ENCODE measurements around the gene CFB. TPM values are rescaled to one million over a fixed set of nuclear protein-coding genes. Genes with fewer than 3 reads are reported as not detected.

CFB gene
- total and polyA plus RNA-seq, 2 of the 13 experiments (the other 11 are each of a cell fraction or from before 2014, with no cell fraction given): 171 to 513 TPM

- 0 out of 2 replicates have a peak, but pooled peaks have one; percentile 4 for TF ChIP-seq PATZ1 (CRISPR knock-in tag; IDR thresholded peaks at IDR 0.05)
- TF ChIP-seq POLR2G (IDR thresholded peaks at IDR 0.05; ENCODE audit: low read depth, low read length): peak; percentile 10; the same call in 1 of the 2 replicates
- no peak for TF ChIP-seq ZNF768 (CRISPR knock-in tag; IDR thresholded peaks at IDR 0.05)
- no peak for TF ChIP-seq ZNF569 (CRISPR knock-in tag; IDR thresholded peaks at IDR 0.05; ENCODE audit: borderline replicate concordance)
- peak; percentile 60; the same call in 1 of the 2 replicates for TF ChIP-seq HOXA9 (CRISPR knock-in tag; IDR thresholded peaks at IDR 0.05; ENCODE audit: borderline replicate concordance)
- no peak for TF ChIP-seq ZFYVE20 (CRISPR knock-in tag; IDR thresholded peaks at IDR 0.05; ENCODE audit: borderline replicate concordance, low read depth)
- TF ChIP-seq ZNF225 (CRISPR knock-in tag; IDR thresholded peaks at IDR 0.05): 0 out of 2 replicates have a peak, but pooled peaks have one; percentile 22
- no peak for TF ChIP-seq SMAD3 (CRISPR knock-in tag; IDR thresholded peaks at IDR 0.05)
- TF ChIP-seq HOXA7 (CRISPR knock-in tag; IDR thresholded peaks at IDR 0.05): 0 out of 2 replicates have a peak, but pooled peaks have one; percentile 23
- TF ChIP-seq AGO1 (IDR thresholded peaks at IDR 0.05; ENCODE audit: low read depth, low read length, poor library complexity, severe bottlenecking): peak; percentile 27
- TF ChIP-seq NFIC (IDR thresholded peaks at IDR 0.05; ENCODE audit: low read length): 0 out of 2 replicates have a peak, but pooled peaks have one; percentile 19
- no peak for TF ChIP-seq ZNF318 (CRISPR knock-in tag; IDR thresholded peaks at IDR 0.05)
- TF ChIP-seq FOSL1 (CRISPR knock-in tag; IDR thresholded peaks at IDR 0.05; ENCODE audit: borderline replicate concordance): no peak
- 0 out of 2 replicates have a peak, but pooled peaks have one; percentile 11 for TF ChIP-seq NFYB (CRISPR knock-in tag; IDR thresholded peaks at IDR 0.05)
- TF ChIP-seq ZMAT3 (CRISPR knock-in tag; conservative IDR thresholded peaks at IDR 0.05): 0 out of 2 replicates have a peak, but pooled peaks have one; percentile 25
- peak; percentile 89 for TF ChIP-seq AGO2 (optimal IDR thresholded peaks at IDR 0.05; ENCODE audit: low read depth, low read length)
- TF ChIP-seq THRA (CRISPR knock-in tag; IDR thresholded peaks at IDR 0.05; ENCODE audit: borderline replicate concordance): no peak
- no peak for TF ChIP-seq ESRRA (CRISPR knock-in tag; IDR thresholded peaks at IDR 0.05; ENCODE audit: low read depth)
Observed at GRCh38 chr6:31970604-31971271, 24.8 kb downstream of the CFB start (continued).
